ENCODE measurements around the gene UGT1A6.

The UGT1A6 gene

GRCh38 chr2:233803292-233803911, 110.7 kb downstream of the UGT1A6 start:
- no peak for DNase-seq

- no peak for DNase-seq
Measured at GRCh38 chr2:233803994-233804393, 111.3 kb downstream of the UGT1A6 start.

- DNase-seq: no peak
Measured at GRCh38 chr2:233807215-233807865, 114.7 kb downstream of the UGT1A6 start.

GRCh38 chr2:233807966-233808935, 115.6 kb downstream of the UGT1A6 start:
- DNase-seq: no peak

- DNase-seq: no peak
Measured at GRCh38 chr2:233810385-233810784, 117.7 kb downstream of the UGT1A6 start.

- DNase-seq: no peak
Measured at GRCh38 chr2:233811087-233811486, 118.4 kb downstream of the UGT1A6 start.

GRCh38 chr2:233811732-233812131, 119.0 kb downstream of the UGT1A6 start:
- no peak for DNase-seq

- no peak for DNase-seq
Measured at GRCh38 chr2:233813236-233814055, 120.8 kb downstream of the UGT1A6 start.

GRCh38 chr2:233814056-233814835, 121.6 kb downstream of the UGT1A6 start:
- no peak for DNase-seq

GRCh38 chr2:233815861-233816260, 123.2 kb downstream of the UGT1A6 start:
- DNase-seq: no peak

GRCh38 chr2:233816334-233816733, 123.6 kb downstream of the UGT1A6 start:
- no peak for DNase-seq

GRCh38 chr2:233816771-233817170, 124.1 kb downstream of the UGT1A6 start:
- DNase-seq: no peak

GRCh38 chr2:233817361-233817911, 124.7 kb downstream of the UGT1A6 start:
- DNase-seq: no peak

GRCh38 chr2:233817995-233818638, 125.4 kb downstream of the UGT1A6 start:
- DNase-seq: no peak

GRCh38 chr2:233818639-233819621, 126.2 kb downstream of the UGT1A6 start:
- DNase-seq: no peak

- DNase-seq: no peak
Measured at GRCh38 chr2:233819884-233820773, 127.4 kb downstream of the UGT1A6 start.

GRCh38 chr2:233820774-233821105, 128.1 kb downstream of the UGT1A6 start:
- no peak for DNase-seq

- DNase-seq: no peak
Measured at GRCh38 chr2:233821196-233821595, 128.5 kb downstream of the UGT1A6 start.

- DNase-seq: no peak
Measured at GRCh38 chr2:233821709-233822100, 129.0 kb downstream of the UGT1A6 start.

Measured in hematopoietic multipotent progenitor cell treated with erythropoietin and hydrocortisone succinate and interleukin-3 and kit ligand, for 6 days (in vitro differentiated cells).